GM19351 (cell line): ENCODE data around the gene BTNL2.
"Not testable (repeated sequence)": the region's sequence is repeated elsewhere in the genome, so short reads cannot be mapped to it uniquely, and the experiment has no call there.

Experiments
- ATAC-seq: cut with Tn5 transposase; IDR thresholded peaks from one replicate; pipeline ENCODE4 v1.9.1; 2021; ENCODE audit warnings: mild to moderate bottlenecking, moderate library complexity; ENCODE audit not compliant: unreplicated experiment

The BTNL2 gene, protein sequence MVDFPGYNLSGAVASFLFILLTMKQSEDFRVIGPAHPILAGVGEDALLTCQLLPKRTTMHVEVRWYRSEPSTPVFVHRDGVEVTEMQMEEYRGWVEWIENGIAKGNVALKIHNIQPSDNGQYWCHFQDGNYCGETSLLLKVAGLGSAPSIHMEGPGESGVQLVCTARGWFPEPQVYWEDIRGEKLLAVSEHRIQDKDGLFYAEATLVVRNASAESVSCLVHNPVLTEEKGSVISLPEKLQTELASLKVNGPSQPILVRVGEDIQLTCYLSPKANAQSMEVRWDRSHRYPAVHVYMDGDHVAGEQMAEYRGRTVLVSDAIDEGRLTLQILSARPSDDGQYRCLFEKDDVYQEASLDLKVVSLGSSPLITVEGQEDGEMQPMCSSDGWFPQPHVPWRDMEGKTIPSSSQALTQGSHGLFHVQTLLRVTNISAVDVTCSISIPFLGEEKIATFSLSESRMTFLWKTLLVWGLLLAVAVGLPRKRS

DNA sequence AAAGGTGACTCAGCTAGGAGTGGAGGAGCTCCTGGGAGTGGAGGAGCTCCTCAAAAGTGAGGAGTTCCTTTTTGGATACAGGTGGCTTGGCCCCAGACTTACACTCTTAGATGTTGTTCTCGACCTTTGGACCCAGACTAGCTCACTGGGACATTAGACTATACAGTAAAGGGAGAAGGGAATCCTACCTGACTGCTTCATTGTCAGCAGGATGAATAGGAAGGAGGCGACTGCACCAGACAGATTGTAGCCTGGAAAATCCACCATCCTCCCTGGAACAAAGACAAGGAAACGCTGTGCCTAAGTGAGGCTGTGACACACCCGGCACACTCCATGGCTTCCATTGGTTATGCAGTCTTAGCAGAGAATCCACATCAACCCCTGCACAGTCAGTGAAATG, at the start of gene BTNL2:
Gene BTNL2, minus strand, starts transcription at position 325 of the 400 bp plus-strand sequence. Its CDS starts 58 bp downstream, at position 267.
- ATAC-seq, result no peak

DNA sequence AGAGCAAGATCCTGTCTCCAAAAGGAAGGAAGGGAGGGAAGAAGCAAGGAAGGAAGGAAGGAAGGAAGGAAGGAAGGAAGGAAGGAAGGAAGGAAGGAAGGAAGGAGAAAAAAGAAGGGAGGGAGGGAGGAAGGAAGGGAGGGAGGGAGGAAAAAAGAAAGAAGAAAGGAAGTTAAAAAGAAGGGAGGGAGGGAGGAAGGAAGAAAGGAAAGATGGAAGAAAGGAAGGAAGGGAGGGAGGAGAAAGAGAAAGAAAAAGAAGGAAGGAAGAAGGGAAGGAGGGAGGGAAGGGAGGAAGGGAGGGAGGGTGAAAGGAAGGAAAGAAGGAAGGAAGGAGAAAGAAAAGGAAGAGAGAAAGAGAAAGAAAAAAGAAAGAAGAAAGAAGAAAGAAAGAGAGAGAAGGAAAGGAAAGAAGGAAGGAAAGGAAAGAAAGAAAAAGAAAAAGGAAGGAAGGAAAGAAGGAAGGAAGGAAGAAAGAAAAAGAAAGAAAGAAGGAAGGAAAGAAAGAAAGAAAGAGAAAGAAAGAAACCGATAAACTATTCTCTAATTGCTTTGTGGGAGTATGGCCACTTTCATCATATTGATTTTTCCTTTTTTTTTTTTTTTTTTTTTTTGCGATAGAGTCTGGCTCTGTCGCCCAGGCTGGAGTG, 42.2 kb upstream of the BTNL2 start:
- ATAC-seq, result no peak

DNA sequence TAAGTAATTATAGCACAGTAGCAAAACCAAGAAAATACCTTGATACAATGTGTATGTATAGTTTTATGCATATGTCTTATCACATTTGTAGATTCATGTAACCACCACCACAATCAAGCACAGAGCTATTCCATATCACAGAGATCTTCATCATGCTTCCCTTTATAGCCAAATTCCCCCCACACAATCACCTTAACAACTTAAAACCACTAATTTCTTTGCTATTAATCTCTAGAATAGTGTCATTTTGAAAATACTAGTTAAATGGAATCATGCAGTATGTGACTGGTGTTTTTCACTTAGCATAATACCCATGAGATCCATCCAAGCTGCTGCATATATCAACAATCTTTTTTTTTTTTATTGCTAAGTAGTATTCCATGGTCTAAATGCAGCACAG, 41.0 kb upstream of the BTNL2 start:
- no peak for ATAC-seq

DNA sequence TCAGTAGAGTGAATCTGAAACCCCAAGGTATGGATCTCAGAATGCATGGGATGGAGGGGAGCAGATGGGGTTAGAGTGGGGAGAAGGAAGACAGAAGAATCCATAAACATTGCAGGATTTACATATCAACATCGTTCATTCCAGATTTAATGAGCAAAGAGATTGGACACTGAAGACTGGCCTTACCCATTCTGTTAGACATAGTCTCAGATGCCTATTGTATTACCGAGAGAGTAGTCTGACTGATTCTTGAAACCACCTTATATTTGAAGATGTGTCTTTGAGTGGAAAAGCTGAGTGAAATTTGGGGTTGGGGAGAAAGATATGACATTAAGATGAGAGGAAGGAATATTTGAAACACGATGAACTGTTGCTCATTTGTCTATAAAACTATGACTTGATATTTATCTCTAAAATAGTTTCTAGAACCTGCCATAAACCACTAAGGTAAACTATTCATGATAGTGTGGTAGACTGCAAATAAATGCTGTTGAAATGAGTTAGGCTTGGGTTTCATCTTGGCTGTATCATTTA, 38.4 kb upstream of the BTNL2 start:
- no peak for ATAC-seq

DNA sequence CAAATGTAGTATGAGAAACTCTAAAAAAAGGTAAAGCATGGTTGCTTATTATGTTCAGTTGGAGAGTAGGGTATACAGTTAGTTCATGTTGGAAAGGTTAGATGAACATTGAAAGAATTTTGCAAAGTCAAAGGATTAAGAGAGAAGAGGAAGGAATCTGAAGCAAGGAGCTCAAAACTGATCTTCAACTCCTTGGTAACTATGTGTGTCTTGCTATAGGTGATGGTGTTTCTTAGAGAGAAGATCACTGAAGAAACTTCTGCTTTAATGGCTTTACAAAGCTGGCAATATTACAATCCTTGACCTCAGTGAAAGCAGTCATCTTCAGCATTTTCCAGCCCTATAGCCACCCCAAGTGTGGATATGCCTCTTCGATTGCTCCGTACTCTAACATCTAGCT, 37.5 kb upstream of the BTNL2 start:
- ATAC-seq, result no peak

DNA sequence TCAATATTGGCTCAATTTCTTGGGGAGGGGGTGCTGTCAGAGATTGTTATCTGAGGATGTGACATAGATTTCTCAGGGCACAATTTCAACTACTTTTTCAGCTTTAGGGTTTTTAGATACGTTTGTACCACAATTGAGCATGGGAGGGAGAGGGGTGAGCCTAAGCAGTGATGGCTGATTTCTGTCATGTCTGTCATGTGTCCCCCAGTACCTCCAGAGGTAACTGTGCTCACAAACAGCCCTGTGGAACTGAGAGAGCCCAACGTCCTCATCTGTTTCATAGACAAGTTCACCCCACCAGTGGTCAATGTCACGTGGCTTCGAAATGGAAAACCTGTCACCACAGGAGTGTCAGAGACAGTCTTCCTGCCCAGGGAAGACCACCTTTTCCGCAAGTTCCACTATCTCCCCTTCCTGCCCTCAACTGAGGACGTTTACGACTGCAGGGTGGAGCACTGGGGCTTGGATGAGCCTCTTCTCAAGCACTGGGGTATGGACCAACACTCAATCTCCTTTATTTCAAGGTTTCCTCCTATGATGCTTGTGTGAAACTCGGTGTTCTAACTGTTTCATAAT, 36.1 kb upstream of the BTNL2 start:
- ATAC-seq, result no peak

DNA sequence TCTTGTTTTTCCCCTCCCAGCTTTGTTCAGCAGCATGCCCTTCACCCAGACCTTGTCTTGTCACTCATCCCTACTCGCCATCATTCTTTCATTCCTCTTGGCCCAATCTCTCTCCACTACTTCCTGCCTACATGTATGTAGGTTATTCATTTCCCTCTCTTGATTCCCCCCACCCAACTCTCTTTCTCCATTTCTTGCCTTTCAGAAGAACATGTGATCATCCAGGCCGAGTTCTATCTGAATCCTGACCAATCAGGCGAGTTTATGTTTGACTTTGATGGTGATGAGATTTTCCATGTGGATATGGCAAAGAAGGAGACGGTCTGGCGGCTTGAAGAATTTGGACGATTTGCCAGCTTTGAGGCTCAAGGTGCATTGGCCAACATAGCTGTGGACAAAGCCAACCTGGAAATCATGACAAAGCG, 35.3 kb upstream of the BTNL2 start:
- no peak for ATAC-seq

DNA sequence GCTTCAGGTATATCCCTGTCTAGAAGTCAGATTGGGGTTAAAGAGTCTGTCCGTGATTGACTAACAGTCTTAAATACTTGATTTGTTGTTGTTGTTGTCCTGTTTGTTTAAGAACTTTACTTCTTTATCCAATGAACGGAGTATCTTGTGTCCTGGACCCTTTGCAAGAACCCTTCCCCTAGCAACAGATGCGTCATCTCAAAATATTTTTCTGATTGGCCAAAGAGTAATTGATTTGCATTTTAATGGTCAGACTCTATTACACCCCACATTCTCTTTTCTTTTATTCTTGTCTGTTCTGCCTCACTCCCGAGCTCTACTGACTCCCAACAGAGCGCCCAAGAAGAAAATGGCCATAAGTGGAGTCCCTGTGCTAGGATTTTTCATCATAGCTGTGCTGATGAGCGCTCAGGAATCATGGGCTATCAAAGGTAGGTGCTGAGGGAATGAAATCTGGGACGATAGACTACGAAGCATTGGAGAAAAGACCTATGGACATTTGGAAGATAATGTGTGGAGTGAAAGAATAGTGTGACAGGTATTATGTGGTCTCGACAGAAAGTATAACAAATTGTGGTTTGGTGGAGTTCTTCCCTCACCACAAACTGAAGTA, 32.7 kb upstream of the BTNL2 start, which contains the start of gene HLA-DRA:
Gene HLA-DRA, plus strand, starts transcription at position 286 of the 613 bp plus-strand sequence. Its CDS starts 64 bp downstream, at position 350.
- ATAC-seq, result peak; percentile 68

DNA sequence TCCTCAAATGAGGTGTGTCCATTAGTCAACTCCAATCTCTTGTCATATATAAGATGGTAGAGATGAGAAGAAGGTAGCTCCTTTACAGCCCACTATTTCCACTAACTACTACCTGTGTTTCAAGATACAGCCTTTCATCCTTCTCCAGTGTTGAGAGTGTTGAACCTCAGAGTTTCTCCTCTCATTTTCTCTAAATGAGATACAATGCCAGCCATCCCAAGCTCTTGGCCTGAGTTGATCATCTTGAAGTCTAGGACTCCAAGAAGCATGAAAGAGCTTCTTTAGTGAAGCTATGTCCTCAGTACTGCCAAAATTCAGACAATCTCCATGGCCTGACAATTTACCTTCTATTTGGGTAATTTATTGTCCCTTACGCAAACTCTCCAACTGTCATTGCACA, 32.2 kb upstream of the BTNL2 start:
- ATAC-seq, result no peak

DNA sequence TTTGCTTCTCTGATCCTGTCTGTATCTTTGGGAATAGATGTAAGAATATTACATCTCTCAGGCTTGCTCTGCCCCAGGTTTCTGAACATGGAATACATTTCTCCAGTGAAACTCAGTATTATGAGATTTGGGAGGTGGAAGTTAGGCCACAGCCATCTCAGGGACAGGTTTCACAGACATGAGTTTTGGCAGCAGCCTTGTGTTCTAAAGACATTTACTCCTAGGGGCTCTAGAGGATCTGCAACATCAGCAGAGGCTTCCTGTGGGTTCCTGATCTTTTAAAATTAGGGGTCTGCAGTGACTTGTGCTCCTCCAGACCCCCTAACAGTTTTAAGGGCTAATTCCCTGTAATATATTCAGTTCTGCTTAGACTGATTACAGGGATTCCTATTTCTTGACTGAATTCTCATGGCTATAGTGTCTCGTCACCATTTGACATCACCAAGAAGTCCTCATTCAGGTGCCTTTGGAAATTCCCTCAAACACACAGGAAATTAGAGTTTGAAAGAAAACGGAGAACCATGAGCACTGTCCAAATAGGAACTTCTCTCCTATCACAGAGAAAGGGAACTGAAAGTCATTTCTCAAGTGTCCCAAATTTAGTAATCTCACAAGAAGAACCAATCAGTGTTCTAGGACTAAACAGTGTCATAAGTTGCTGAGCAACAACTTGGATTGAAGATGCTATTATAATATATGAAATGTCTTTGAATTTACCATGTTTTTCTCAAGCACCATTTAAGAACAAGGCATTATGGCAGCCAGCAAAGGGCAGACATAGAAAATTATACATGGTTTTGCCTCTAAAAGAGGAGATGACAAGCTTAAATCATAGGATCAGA, 30.2 kb upstream of the BTNL2 start:
- peak; percentile 61 for ATAC-seq

DNA sequence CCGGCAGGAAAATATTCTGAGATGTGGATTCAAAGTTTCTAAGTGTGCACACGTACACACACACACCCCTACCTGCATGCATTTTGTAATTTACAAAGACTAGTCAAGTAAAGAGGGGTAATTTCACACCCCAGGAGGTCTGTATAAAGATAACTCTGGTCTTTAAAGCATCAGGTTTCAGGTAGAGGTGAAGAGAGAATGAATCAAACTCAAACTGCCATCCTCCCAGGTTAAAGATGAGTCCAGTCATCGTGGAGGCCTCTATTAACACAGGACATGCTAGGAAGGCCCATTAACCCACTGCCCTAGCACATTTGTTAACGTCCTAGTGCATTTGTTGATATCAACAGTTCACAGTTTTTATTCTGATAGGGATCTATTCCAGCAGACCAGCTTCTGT, 29.2 kb upstream of the BTNL2 start:
- no peak for ATAC-seq

DNA sequence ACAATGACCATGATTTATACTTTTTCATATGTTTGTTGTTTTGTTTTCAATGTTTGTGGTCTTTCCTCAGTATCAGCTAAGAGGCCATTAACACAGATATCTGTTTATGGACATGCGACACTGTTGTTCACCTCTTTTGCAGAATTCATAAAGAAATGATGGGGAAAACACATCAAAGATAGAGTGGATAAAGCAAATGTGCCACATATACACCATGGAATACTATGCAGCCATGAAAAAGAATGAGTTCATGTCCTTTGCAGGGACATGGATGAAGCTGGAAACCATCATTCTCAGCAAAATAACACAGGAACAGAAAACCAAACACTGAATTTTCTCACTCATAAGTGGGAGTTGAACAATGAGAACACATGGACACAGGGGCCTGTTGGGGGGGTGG, 27.0 kb upstream of the BTNL2 start:
- not testable (repeated sequence) for ATAC-seq

DNA sequence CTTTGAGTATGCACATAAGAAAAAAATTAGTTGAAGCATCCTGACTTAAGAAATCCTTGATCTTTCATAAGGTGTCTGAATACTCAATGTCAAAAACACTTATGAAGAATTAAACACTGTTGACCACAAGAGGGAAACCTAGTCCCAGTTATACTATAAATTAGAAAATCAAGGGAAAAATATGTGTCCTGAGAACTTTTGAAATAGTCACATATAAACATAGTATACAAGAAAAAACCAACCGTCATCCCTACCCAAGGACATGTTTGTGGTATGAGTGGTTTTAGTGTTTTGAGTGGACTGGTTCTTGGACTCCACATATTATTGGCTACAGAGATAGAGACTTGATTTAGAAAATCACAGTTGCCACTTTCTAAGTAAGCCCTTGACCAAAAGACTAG, 25.1 kb upstream of the BTNL2 start:
- no peak for ATAC-seq

DNA sequence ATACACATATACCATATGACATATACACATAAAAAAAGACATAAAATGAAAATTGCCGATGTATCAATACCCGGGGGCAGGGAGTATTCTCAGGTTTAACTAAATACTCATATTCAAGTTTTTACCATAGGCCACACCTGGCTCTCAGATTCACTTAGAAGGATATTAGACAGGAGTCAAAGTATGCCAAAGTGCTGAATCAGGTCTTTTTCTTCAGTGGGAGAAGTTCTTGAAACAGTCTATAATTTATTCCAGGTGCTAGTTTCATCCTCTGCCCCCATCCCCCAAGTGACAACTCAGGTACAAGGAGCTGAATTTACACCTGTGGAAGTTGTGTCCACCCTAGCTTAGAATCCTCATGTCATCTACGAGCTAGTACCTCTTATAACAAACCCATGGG, 24.2 kb upstream of the BTNL2 start:
- ATAC-seq, result no peak

DNA sequence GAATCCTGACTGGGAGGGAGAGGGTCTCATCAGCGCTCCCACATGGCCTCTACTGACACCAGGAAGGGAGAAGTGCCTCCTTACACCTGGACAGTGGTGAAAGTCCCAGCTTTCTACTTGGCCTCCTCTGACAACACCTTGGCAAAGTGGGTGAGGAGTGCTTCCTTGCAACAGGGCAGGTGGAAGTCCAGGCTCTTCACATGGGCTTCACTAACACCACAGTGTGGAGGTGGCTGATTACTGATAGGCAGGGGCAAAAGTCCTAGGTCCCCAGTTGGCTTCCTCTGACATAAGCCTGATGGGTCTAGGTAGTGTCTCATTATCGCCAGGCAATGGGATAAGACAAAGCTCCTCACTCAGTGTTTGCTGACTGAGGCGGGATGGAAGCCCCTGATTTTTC, 23.2 kb upstream of the BTNL2 start:
- ATAC-seq, result no peak

DNA sequence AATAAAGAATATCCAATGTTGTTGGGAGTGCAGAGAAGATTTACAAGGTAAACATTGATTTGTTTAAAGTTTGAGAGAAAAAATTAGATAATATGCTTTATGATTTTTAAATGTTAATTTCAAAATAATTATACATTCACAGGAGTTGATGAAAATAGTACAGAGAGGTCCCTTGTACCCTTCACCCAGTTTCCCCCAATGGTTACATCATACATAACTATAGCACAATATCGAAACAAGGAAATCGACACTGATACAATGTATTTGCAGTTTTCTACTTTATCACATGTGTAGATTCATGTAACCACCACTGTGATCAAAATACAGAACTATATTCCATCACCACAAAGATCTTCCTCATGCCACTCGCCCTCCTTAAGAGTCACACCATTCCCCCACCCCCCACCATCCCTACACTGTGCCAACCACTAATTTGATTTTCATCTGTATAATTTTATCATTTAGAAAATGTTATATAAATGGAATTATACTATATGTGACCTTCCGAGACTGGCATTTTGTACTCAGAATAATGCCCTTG, 21.0 kb upstream of the BTNL2 start:
- ATAC-seq, result no peak

DNA sequence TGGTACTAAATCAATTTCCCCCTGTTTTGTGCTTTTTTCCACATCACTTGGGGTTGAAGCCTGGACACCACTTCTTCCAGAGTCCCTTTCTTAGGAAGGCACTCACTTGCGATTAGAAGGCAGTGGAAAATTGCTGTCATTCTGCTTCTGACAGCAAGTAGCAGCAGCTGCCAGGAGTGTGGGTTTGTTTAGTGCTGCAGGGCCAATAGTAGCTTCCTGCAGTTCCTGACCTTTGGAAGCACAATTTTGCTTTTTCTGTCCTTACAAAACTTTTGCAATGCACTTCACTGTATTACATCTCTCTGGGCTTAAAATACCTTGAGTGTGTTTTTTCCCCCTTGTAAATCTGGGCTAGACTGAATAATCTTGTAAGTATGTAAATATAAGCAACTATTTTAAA, 20.2 kb upstream of the BTNL2 start:
- ATAC-seq, result no peak

DNA sequence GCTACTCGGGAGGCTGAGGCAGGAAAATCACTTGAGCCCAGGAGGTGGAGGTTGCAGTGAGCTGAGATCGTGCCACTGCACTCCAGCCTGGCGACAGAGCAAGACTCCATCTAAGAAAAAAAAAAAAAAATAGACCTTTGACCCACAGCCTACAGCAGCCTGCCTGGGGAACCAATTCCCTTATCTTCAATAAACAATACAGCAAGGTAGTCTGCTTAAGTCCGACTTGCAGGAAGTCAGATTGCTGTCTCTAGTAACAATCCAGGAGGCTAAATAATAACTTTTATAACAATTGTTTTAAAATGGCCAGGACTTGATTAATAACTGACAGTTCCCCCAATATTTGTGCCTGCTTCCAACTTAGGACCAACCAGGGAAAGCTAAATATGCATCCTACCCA, 19.4 kb upstream of the BTNL2 start:
- no peak for ATAC-seq

DNA sequence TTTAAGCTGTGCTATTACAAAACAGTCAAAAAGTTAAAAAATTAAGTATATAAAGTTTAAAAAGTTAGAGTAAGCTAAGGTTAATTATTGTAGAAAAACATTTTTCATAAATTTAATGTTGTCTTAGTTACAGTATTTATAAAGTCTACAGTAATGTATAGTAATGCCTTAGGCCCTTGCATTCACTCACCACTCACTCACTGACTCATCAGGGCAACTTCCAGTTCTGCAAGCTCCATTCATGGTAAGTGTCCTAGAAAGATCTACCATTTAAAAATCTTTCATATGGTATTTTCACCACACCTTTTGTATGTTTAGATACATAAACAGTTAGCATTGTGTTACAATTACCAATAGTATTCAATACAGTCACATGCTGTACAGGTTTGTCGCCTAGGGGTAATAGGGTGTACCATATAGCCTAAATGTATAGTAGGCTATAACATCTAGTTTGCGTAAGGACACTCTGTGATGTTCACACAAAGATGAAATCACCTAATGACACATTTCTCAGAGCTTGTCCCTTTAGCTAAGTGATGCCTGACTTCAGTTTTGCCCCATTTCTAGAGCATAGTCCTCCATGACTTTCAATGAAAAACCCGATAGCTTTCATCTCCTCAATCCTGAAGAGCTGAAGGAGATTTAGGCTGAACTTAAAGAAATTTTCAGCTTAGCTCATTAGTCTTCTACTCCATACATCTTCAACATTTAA, 17.8 kb upstream of the BTNL2 start:
- ATAC-seq, result no peak
